ENCODE results near the gene PPCS.
"Not testable (repeated sequence)": the region's sequence is repeated elsewhere in the genome, so short reads cannot be mapped to it uniquely, and the experiment has no call there.

The PPCS gene

GRCh38 chr1:42454403-42454802, 1.9 kb upstream of the PPCS start:
- DNase-seq = no peak

GRCh38 chr1:42456754-42457089, 379 bp downstream of the PPCS start:
- DNase-seq = peak; percentile 36

GRCh38 chr1:42461196-42461595, 4.9 kb downstream of the PPCS start:
- no peak for DNase-seq

GRCh38 chr1:42462828-42463763, 6.8 kb downstream of the PPCS start, which contains the start of gene CCDC30:
Gene CCDC30, plus strand, starts transcription at chr1:42463286. Its CDS starts 17,266 bp downstream, at chr1:42480552.
- DNase-seq = peak; percentile 97

- no peak for DNase-seq
Measured at GRCh38 chr1:42463921-42464320, 7.6 kb downstream of the PPCS start.

GRCh38 chr1:42466030-42466429, 9.7 kb downstream of the PPCS start:
- no peak for DNase-seq

GRCh38 chr1:42469727-42470126, 13.4 kb downstream of the PPCS start:
- no peak for DNase-seq

- DNase-seq = no peak
Measured at GRCh38 chr1:42476605-42477004, 20.3 kb downstream of the PPCS start.

GRCh38 chr1:42477354-42477753, 21.0 kb downstream of the PPCS start:
- not testable (repeated sequence) for DNase-seq

- no peak for DNase-seq
Measured at GRCh38 chr1:42477775-42478174, 21.4 kb downstream of the PPCS start.

GRCh38 chr1:42479621-42480020, 23.3 kb downstream of the PPCS start:
- peak; percentile 85 for DNase-seq

- no peak for DNase-seq
Measured at GRCh38 chr1:42480921-42481320, 24.6 kb downstream of the PPCS start.

GRCh38 chr1:42482635-42483153, 26.4 kb downstream of the PPCS start:
- no peak for DNase-seq

- no peak for DNase-seq
Measured at GRCh38 chr1:42484382-42484781, 28.0 kb downstream of the PPCS start.

- DNase-seq = no peak
Measured at GRCh38 chr1:42490237-42490636, 33.9 kb downstream of the PPCS start.

- not testable (repeated sequence) for DNase-seq
Measured at GRCh38 chr1:42502031-42502430, 45.7 kb downstream of the PPCS start.

GRCh38 chr1:42504535-42505128, 48.3 kb downstream of the PPCS start:
- no peak for DNase-seq

- DNase-seq = no peak
Measured at GRCh38 chr1:42506576-42506975, 50.2 kb downstream of the PPCS start.

Data from NCI-H2171 (cell line).